Measurements from ENCODE around the gene SLC15A3.
"Not testable (repeated sequence)": the region's sequence is repeated elsewhere in the genome, so short reads cannot be mapped to it uniquely, and the experiment has no call there.

SLC15A3 gene

GRCh38 chr11:60985501-60985900 lies 33.5 kb upstream of the SLC15A3 start:
- FAIRE-seq (no peak), DNase-seq (ENCODE audit: insufficient read length, low spot score) (no peak)
- TF ChIP-seq POLR2A (IDR thresholded peaks at IDR 0.05; ENCODE audit: low read depth, low read length), result no peak

GRCh38 chr11:60984636-60985035 lies 32.7 kb upstream of the SLC15A3 start:
- FAIRE-seq, result no peak

GRCh38 chr11:60984149-60984548 lies 32.2 kb upstream of the SLC15A3 start:
- DNase-seq (ENCODE audit: insufficient read length, low spot score), result no peak
- FAIRE-seq, result no peak
- TF ChIP-seq POLR2A (IDR thresholded peaks at IDR 0.05; ENCODE audit: low read depth, low read length), result no peak

More at GRCh38 chr11:60984636-60985035, 32.7 kb upstream of the SLC15A3 start:
- DNase-seq (ENCODE audit: insufficient read length, low spot score), result no peak
- no peak for TF ChIP-seq POLR2A (IDR thresholded peaks at IDR 0.05; ENCODE audit: low read depth, low read length)

- TF ChIP-seq POLR2A (IDR thresholded peaks at IDR 0.05; ENCODE audit: low read depth, low read length), result no peak
- DNase-seq (ENCODE audit: insufficient read length, low spot score) (no peak), FAIRE-seq (no peak)
Measured at GRCh38 chr11:60982184-60982583, 30.2 kb upstream of the SLC15A3 start.

GRCh38 chr11:60981515-60981914 lies 29.5 kb upstream of the SLC15A3 start:
- TF ChIP-seq POLR2A (IDR thresholded peaks at IDR 0.05; ENCODE audit: low read depth, low read length), result no peak
- no peak for DNase-seq (ENCODE audit: insufficient read length, low spot score)
- no peak for FAIRE-seq

- FAIRE-seq, result no peak
- DNase-seq (ENCODE audit: insufficient read length, low spot score), result no peak
- no peak for TF ChIP-seq POLR2A (IDR thresholded peaks at IDR 0.05; ENCODE audit: low read depth, low read length)
Measured at GRCh38 chr11:60978546-60979380, 26.8 kb upstream of the SLC15A3 start.

GRCh38 chr11:60977836-60978235 lies 25.9 kb upstream of the SLC15A3 start:
- DNase-seq (ENCODE audit: insufficient read length, low spot score) (no peak), FAIRE-seq (no peak)
- no peak for TF ChIP-seq POLR2A (IDR thresholded peaks at IDR 0.05; ENCODE audit: low read depth, low read length)

- no peak for TF ChIP-seq POLR2A (IDR thresholded peaks at IDR 0.05; ENCODE audit: low read depth, low read length)
Measured at GRCh38 chr11:60977224-60977623, 25.2 kb upstream of the SLC15A3 start.

GRCh38 chr11:60974726-60975125 lies 22.8 kb upstream of the SLC15A3 start:
- TF ChIP-seq POLR2A (IDR thresholded peaks at IDR 0.05; ENCODE audit: low read depth, low read length), result no peak
- FAIRE-seq (no peak), DNase-seq (ENCODE audit: insufficient read length, low spot score) (no peak)

More at GRCh38 chr11:60977224-60977623, 25.2 kb upstream of the SLC15A3 start:
- FAIRE-seq (no peak), DNase-seq (ENCODE audit: insufficient read length, low spot score) (no peak)

- DNase-seq (ENCODE audit: insufficient read length, low spot score); FAIRE-seq: not testable (repeated sequence)
Measured at GRCh38 chr11:60974316-60974715, 22.3 kb upstream of the SLC15A3 start.

GRCh38 chr11:60973699-60974098 lies 21.7 kb upstream of the SLC15A3 start:
- FAIRE-seq (no peak), DNase-seq (ENCODE audit: insufficient read length, low spot score) (no peak)
- no peak for TF ChIP-seq POLR2A (IDR thresholded peaks at IDR 0.05; ENCODE audit: low read depth, low read length)

GRCh38 chr11:60972182-60973030 lies 20.4 kb upstream of the SLC15A3 start:
- FAIRE-seq (no peak), DNase-seq (ENCODE audit: insufficient read length, low spot score) (no peak)
- no peak for TF ChIP-seq POLR2A (IDR thresholded peaks at IDR 0.05; ENCODE audit: low read depth, low read length)

- DNase-seq (ENCODE audit: insufficient read length, low spot score) (no peak), FAIRE-seq (no peak)
- TF ChIP-seq POLR2A (IDR thresholded peaks at IDR 0.05; ENCODE audit: low read depth, low read length), result no peak
Measured at GRCh38 chr11:60971520-60971919, 19.5 kb upstream of the SLC15A3 start, which contains the start of gene CD6. Gene CD6, plus strand, starts transcription at chr11:60971680. Its CDS starts 186 bp downstream, at chr11:60971866.

GRCh38 chr11:60970890-60971289 lies 18.9 kb upstream of the SLC15A3 start:
- TF ChIP-seq POLR2A (IDR thresholded peaks at IDR 0.05; ENCODE audit: low read depth, low read length), result no peak
- DNase-seq (ENCODE audit: insufficient read length, low spot score) (no peak), FAIRE-seq (no peak)
